Measurements from ENCODE around the gene CADPS2.

DNA sequence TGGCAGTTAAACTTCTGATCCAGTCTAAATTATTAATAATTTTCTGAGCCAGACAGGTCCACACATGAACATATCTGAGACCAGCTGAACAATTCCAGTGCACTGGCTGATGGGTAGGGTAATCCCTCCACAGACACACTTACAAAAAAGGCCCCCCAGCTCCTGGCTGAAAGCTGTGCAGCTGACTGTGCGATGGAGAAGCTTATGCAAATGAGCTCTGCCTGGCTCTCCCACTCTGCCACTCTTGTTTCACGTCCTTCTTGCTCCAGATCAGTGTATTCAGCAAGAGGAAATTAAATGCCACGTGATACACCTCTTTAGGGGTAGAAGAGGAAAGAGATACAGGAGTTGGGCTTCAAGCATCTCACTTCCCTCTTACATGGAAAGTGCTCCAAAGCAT lies 505.3 kb downstream of the CADPS2 start:
- TF ChIP-seq CTCF (conservative IDR thresholded peaks at IDR 0.05 in 1 of 2, IDR thresholded peaks at IDR 0.05 in 1 of 2; ENCODE audit: extremely low read depth in 1 of 2, insufficient read depth in 1 of 2, low read depth in 1 of 2, low read length in 2 of 2) (no peak), EZH2 (IDR thresholded peaks at IDR 0.05; ENCODE audit: borderline replicate concordance, low read length) (no peak)
